ENCODE data around the gene SRCAP. TPM values are rescaled to one million over a fixed set of nuclear protein-coding genes. Genes with fewer than 3 reads are reported as not detected.

SRCAP gene
- total RNA-seq, 1 experiment from 2014 or later: 57.4 TPM

DNA sequence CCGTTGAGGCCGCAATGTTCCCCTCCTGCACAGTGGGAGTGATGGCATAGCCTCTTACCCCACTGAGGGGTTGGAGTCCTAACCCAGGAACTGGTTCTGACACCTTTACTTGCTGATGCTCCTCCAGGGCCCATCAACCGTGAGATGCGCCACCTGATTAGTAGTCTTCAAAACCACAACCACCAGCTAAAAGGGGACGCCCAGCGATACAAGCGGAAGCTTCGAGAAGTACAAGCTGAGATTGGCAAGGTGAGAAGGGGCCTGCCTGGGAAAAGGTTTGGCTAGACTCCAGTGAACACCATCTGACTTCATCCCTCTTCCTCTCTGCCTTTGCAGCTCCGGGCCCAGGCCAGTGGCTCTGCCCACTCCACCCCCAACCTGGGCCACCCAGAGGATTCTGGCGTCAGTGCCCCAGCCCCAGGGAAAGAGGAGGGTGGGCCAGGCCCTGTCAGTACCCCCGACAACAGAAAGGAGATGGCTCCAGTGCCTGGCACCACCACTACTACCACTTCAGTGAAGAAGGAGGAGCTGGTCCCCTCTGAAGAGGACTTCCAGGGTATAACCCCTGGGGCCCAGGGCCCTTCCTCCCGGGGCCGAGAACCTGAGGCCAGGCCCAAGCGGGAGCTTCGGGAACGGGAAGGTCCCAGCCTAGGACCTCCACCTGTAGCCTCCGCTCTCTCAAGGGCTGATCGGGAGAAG, 68.9 kb downstream of the SRCAP start:
- intact Hi-C loops (cut with micrococcal nuclease; ENCODE audit: unreplicated experiment): no loop called here
- ChIA-PET POLR2A (no interaction called here), CTCF (no interaction called here)
- Mint-ChIP-seq H3K4me1 (ENCODE audit: low read depth, unreplicated experiment) (no peaks in the 10 kb centered on the region), H3K36me3 (ENCODE audit: insufficient read depth, unreplicated experiment) (peaks cover 77% of the 10 kb centered on the region), H3K27ac (ENCODE audit: unreplicated experiment) (no peak overlapping the region), H3K4me3 (ENCODE audit: unreplicated experiment) (no peak overlapping the region), H3K9me3 (ENCODE audit: unreplicated experiment) (no peaks in the 10 kb centered on the region), H3K27me3 (ENCODE audit: insufficient read depth, unreplicated experiment) (no peaks in the 10 kb centered on the region)
- BruUV-seq (replicated peaks): no TSS peak
- Histone ChIP-seq H3K4me3 (ENCODE audit: low read depth, low read length) (no peak overlapping the region), H3K27me3 (replicated peaks; ENCODE audit: control insufficient read depth, insufficient read depth, low read length) (no peaks in the 10 kb centered on the region), H3K36me3 (ENCODE audit: control insufficient read depth, insufficient read depth, low read length) (peaks cover 18% of the 10 kb centered on the region), H3K4me1 (0 out of 2 replicates have a peak, but pooled peaks cover 7% of the 10 kb centered on the region), H3K9me3 (no peaks in the 10 kb centered on the region)
- no peak for DNase-seq
- TF ChIP-seq, protein P1, sequence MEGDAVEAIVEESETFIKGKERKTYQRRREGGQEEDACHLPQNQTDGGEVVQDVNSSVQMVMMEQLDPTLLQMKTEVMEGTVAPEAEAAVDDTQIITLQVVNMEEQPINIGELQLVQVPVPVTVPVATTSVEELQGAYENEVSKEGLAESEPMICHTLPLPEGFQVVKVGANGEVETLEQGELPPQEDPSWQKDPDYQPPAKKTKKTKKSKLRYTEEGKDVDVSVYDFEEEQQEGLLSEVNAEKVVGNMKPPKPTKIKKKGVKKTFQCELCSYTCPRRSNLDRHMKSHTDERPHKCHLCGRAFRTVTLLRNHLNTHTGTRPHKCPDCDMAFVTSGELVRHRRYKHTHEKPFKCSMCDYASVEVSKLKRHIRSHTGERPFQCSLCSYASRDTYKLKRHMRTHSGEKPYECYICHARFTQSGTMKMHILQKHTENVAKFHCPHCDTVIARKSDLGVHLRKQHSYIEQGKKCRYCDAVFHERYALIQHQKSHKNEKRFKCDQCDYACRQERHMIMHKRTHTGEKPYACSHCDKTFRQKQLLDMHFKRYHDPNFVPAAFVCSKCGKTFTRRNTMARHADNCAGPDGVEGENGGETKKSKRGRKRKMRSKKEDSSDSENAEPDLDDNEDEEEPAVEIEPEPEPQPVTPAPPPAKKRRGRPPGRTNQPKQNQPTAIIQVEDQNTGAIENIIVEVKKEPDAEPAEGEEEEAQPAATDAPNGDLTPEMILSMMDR (IDR thresholded peaks at IDR 0.05; ENCODE audit: insufficient read depth in 1 of 2, low read depth in 1 of 2, low read length in 1 of 2, severe bottlenecking in 1 of 2, unreplicated experiment in 1 of 2): no peak

- H3K9me3 ChIP-seq: no peaks in the 10 kb centered on the region
- intact Hi-C loops (cut with micrococcal nuclease; ENCODE audit: unreplicated experiment): no loop called here
- H3K36me3 Mint-ChIP-seq (ENCODE audit: insufficient read depth, unreplicated experiment): peaks cover 78% of the 10 kb centered on the region
- no peak for DNase-seq
- no peaks in the 10 kb centered on the region for H3K9me3 Mint-ChIP-seq (ENCODE audit: unreplicated experiment)
- ChIA-PET POLR2A (interaction anchor here (0.7 kb wide), 1 partner anchor 21 kb away, joined by 3 read pairs; the partner anchor contains the start of gene PHKG2), CTCF (interaction anchor here (0.5 kb wide), 1 partner anchor 354 kb away, joined by 4 read pairs; no protein-coding TSS in a partner anchor)
- H3K27me3 Mint-ChIP-seq (ENCODE audit: insufficient read depth, unreplicated experiment): no peaks in the 10 kb centered on the region
- no peaks in the 10 kb centered on the region for H3K27me3 ChIP-seq (replicated peaks; ENCODE audit: control insufficient read depth, insufficient read depth, low read length)
- TF ChIP-seq, protein P1 (IDR thresholded peaks at IDR 0.05; ENCODE audit: insufficient read depth in 1 of 2, low read depth in 1 of 2, low read length in 1 of 2, severe bottlenecking in 1 of 2, unreplicated experiment in 1 of 2): no peak
- H3K4me3 Mint-ChIP-seq (ENCODE audit: unreplicated experiment): no peak overlapping the region
- H3K27ac Mint-ChIP-seq (ENCODE audit: unreplicated experiment): no peak overlapping the region
- H3K36me3 ChIP-seq (ENCODE audit: control insufficient read depth, insufficient read depth, low read length): peaks cover 19% of the 10 kb centered on the region
- H3K4me3 ChIP-seq (ENCODE audit: low read depth, low read length): no peak overlapping the region
- H3K4me1 ChIP-seq: 0 out of 2 replicates have a peak, but pooled peaks cover under 1% of the 10 kb centered on the region
- TSS peak; percentile 7 for BruUV-seq (replicated peaks)
- H3K4me1 Mint-ChIP-seq (ENCODE audit: low read depth, unreplicated experiment): no peaks in the 10 kb centered on the region
Measured at GRCh38 chr16:30768583-30769181, 69.7 kb downstream of the SRCAP start.

GRCh38 chr16:30769379-30770089, 70.6 kb downstream of the SRCAP start:
- Histone ChIP-seq H3K4me1 (no peaks in the 10 kb centered on the region), H3K36me3 (ENCODE audit: control insufficient read depth, insufficient read depth, low read length) (peaks cover 17% of the 10 kb centered on the region), H3K9me3 (no peaks in the 10 kb centered on the region), H3K4me3 (ENCODE audit: low read depth, low read length) (no peak overlapping the region), H3K27me3 (replicated peaks; ENCODE audit: control insufficient read depth, insufficient read depth, low read length) (no peaks in the 10 kb centered on the region)
- no TSS peak for BruUV-seq (replicated peaks)
- Mint-ChIP-seq H3K9me3 (ENCODE audit: unreplicated experiment) (no peaks in the 10 kb centered on the region), H3K4me1 (ENCODE audit: low read depth, unreplicated experiment) (no peaks in the 10 kb centered on the region), H3K36me3 (ENCODE audit: insufficient read depth, unreplicated experiment) (peaks cover 77% of the 10 kb centered on the region), H3K27me3 (ENCODE audit: insufficient read depth, unreplicated experiment) (no peaks in the 10 kb centered on the region), H3K4me3 (ENCODE audit: unreplicated experiment) (no peak overlapping the region), H3K27ac (ENCODE audit: unreplicated experiment) (no peak overlapping the region)
- POLR2A ChIA-PET: interaction anchor here (0.7 kb wide), 1 partner anchor 22 kb away, joined by 3 read pairs; the partner anchor contains the start of gene PHKG2
- intact Hi-C loops (cut with micrococcal nuclease; ENCODE audit: unreplicated experiment): no loop called here
- DNase-seq: no peak
- CTCF ChIA-PET: interaction anchor here (0.5 kb wide), 1 partner anchor 355 kb away, joined by 4 read pairs; no protein-coding TSS in a partner anchor
- TF ChIP-seq, protein P1 (IDR thresholded peaks at IDR 0.05; ENCODE audit: insufficient read depth in 1 of 2, low read depth in 1 of 2, low read length in 1 of 2, severe bottlenecking in 1 of 2, unreplicated experiment in 1 of 2): no peak

All from Caco-2 (cell line).